Sigmoid colon (tissue), 7 donors: ENCODE results near the gene LTBP3. TPM values are rescaled to one million over a fixed set of nuclear protein-coding genes. Genes with fewer than 3 reads are reported as not detected.
A peak's percentile ranks its signal among the peaks of the same experiment; 100 is the strongest.

Experiments
- DNase-seq: peaks from one replicate; pipeline ENCODE4 v3.0.0-alpha.2; 2019
- H3K27ac ChIP-seq, 4 donors: fragments of 200-600 bp; sonication (generic); one replicate each; pipeline ENCODE4 v1.5.1; 2016 to 2019; ENCODE audit warnings: mild to moderate bottlenecking in 1 of 4
- H3K27me3 ChIP-seq, 3 donors: fragments of 200-600 bp; sonication (generic); one replicate each; pipeline ENCODE4 v1.5.1; 2019; ENCODE audit warnings: mild to moderate bottlenecking in 1 of 3
- H3K36me3 ChIP-seq, 4 donors: fragments of 200-600 bp; sonication (generic); one replicate each; pipeline ENCODE4 v1.5.1; 2016 to 2019
- H3K4me1 ChIP-seq, 4 donors: fragments of 200-600 bp; sonication (generic); one replicate each; pipeline ENCODE4 v1.5.1; 2017 to 2019
- H3K4me3 ChIP-seq, 4 donors: fragments of 200-600 bp; sonication (generic); one replicate each; pipeline ENCODE4 v1.5.1; 2017 to 2019; ENCODE audit warnings: mild to moderate bottlenecking in 2 of 4, moderate library complexity in 1 of 4
- H3K9me3 ChIP-seq, 4 donors: fragments of 200-600 bp in 3 of 4; sonication (generic) in 3 of 4; one replicate each; pipeline versions ENCODE4 v1.5.1 to v1.6.1; 2013 to 2019
- CTCF ChIP-seq, 4 experiments: fragments of 450-650 bp in 3 of 4; fragments of 200-600 bp in 1 of 4; IDR thresholded peaks; one replicate each; pipeline ENCODE4 v1.5.1; 2016 to 2019; ENCODE audit warnings: antibody characterized with exemption in 4 of 4, mild to moderate bottlenecking in 3 of 4, moderate library complexity in 2 of 4
- EP300 ChIP-seq, 4 donors: sonication (generic); formaldehyde crosslinking; IDR thresholded peaks; one replicate each; pipeline ENCODE4 v1.6.1; 2017; ENCODE audit warnings: antibody characterized with exemption in 4 of 4
- POLR2A ChIP-seq, 2 donors: fragments of 450-650 bp; IDR thresholded peaks; one replicate each; pipeline ENCODE4 v1.6.1; 2016; ENCODE audit warnings: antibody characterized with exemption in 2 of 2, mild to moderate bottlenecking in 2 of 2, moderate library complexity in 2 of 2
- POLR2AphosphoS5 ChIP-seq, 4 donors: sonication (generic); formaldehyde crosslinking; IDR thresholded peaks; one replicate each; pipeline ENCODE4 v1.6.1; 2017; ENCODE audit warnings: antibody characterized with exemption in 4 of 4
- WGBS, 2 donors: extraction: QIAGEN DNeasy Blood & Tissue Kit; methylation state at CpG; one replicate each; pipeline ENCODE4 v1.1.7; 2013; 5-methylcytosine and 5-hydroxymethylcytosine counted together
- intact Hi-C: fragments of 100-400 bp; cut with DNase I; formaldehyde crosslinking; loops from one replicate; pipeline ENCODE4 v1.15.1; 2023
- polyA plus RNA-seq, 3 donors: library from polyadenylated mRNA; stranded (reverse); fragments of 200-250 nt; gene quantifications; one replicate each; pipeline ENCODE4 v1.2.3, GENCODE V29; 2013
- total RNA-seq, 4 donors: library from RNA; depleted of rRNA; stranded (reverse); fragments of >200 nt; gene quantifications; one replicate each; pipeline ENCODE4 v1.1.0, GENCODE V29; 2016
- donor health status: healthy with polysubstance abuse.
- donor health status: Bipolar disorder and iron deficiency.
- donor health status: healthy.

Gene LTBP3
- total and polyA plus RNA-seq, 7 donors, result 3.9 to 268 (median 79.6) TPM

GRCh38 chr11:65542738-65543390 is 15.3 kb downstream of the LTBP3 start:
- Histone ChIP-seq H3K4me3 (no peak overlapping the region), H3K4me1 (peaks cover 0 to 44% (median 36%) of the 10 kb centered on the region in 4 donors), H3K27ac (no peak overlapping the region), H3K27me3 (no peaks in the 10 kb centered on the region), H3K36me3 (peaks cover 0 to 42% (median 17%) of the 10 kb centered on the region in 4 donors), H3K9me3 (no peaks in the 10 kb centered on the region)
- TF ChIP-seq CTCF (IDR thresholded peaks at IDR 0.05) (no peak), POLR2AphosphoS5 (IDR thresholded peaks at IDR 0.05) (no peak), EP300 (IDR thresholded peaks at IDR 0.05) (no peak), POLR2A (IDR thresholded peaks at IDR 0.05) (no peak)
- no peak for DNase-seq
- WGBS, 2 donors, result 94 to 96% methylated on average over 3 of the region's 3 CpGs
- intact Hi-C loops, result loop anchor here (5.0 kb wide), 1 partner anchor 64 kb away; no protein-coding TSS in a partner anchor

GRCh38 chr11:65541093-65541982 is 16.8 kb downstream of the LTBP3 start:
- H3K4me3 ChIP-seq, result peak overlapping the region; percentile 31 to 52 (median 50)
- TF ChIP-seq CTCF (IDR thresholded peaks at IDR 0.05) (peak in 1 of 4 experiments; percentile 20), POLR2A (IDR thresholded peaks at IDR 0.05) (no peak), EP300 (IDR thresholded peaks at IDR 0.05) (no peak)
- no peaks in the 10 kb centered on the region for H3K9me3 ChIP-seq
- DNase-seq, result peak; percentile 73
- intact Hi-C loops, result loop anchor here (1.0 to 5.0 kb wide), 3 partner anchors 15 to 66 kb away; partner anchors contain the start of gene FAM89B
- H3K36me3 ChIP-seq, result peaks cover 0 to 50% (median 18%) of the 10 kb centered on the region in 4 donors
- no peaks in the 10 kb centered on the region for H3K27me3 ChIP-seq
- peaks cover 0 to 32% (median 29%) of the 10 kb centered on the region in 4 donors for H3K4me1 ChIP-seq
- peak overlapping the region; percentile 90 to 94 (median 91) for H3K27ac ChIP-seq
- WGBS, 2 donors, result 39 to 43% methylated on average over 18 of the region's 18 CpGs

- intact Hi-C loops, result loop anchor here (1.0 to 5.0 kb wide), 4 partner anchors 16 to 67 kb away; partner anchors contain the start of gene FAM89B
- H3K27me3 ChIP-seq, result no peaks in the 10 kb centered on the region
- H3K4me3 ChIP-seq, result peak overlapping the region; percentile 31 to 52 (median 50)
- H3K27ac ChIP-seq, result peak overlapping the region; percentile 90 to 94 (median 91)
- DNase-seq, result peak; percentile 95
- WGBS, 2 donors, result 0% methylated on average over 78 of the region's 78 CpGs
- H3K36me3 ChIP-seq, result peaks cover 0 to 57% (median 23%) of the 10 kb centered on the region in 4 donors
- H3K9me3 ChIP-seq, result no peaks in the 10 kb centered on the region
- peaks cover 0 to 30% (median 26%) of the 10 kb centered on the region in 4 donors for H3K4me1 ChIP-seq
- TF ChIP-seq POLR2A (IDR thresholded peaks at IDR 0.05) (peak; percentile 8 to 29), CTCF (IDR thresholded peaks at IDR 0.05) (peak; percentile 90 to 99 (median 94)), POLR2AphosphoS5 (IDR thresholded peaks at IDR 0.05) (peak; percentile 66 to 82 (median 76)), EP300 (IDR thresholded peaks at IDR 0.05) (no peak)
Measured at GRCh38 chr11:65540290-65541092, 17.7 kb downstream of the LTBP3 start.

GRCh38 chr11:65539744-65540289 is 18.3 kb downstream of the LTBP3 start:
- peak overlapping the region; percentile 90 to 94 (median 91) for H3K27ac ChIP-seq
- TF ChIP-seq EP300 (IDR thresholded peaks at IDR 0.05), result no peak
- TF ChIP-seq CTCF (IDR thresholded peaks at IDR 0.05), result no peak
- TF ChIP-seq POLR2A (IDR thresholded peaks at IDR 0.05), result no peak
- no peak for TF ChIP-seq POLR2AphosphoS5 (IDR thresholded peaks at IDR 0.05)

More at GRCh38 chr11:65539744-65540289, 18.3 kb downstream of the LTBP3 start:
- no peak for DNase-seq
- Histone ChIP-seq H3K4me1 (peaks cover 0 to 30% (median 26%) of the 10 kb centered on the region in 4 donors), H3K36me3 (peaks cover 0 to 56% (median 28%) of the 10 kb centered on the region in 4 donors), H3K9me3 (no peaks in the 10 kb centered on the region), H3K27me3 (no peaks in the 10 kb centered on the region), H3K4me3 (peak overlapping the region; percentile 31 to 52 (median 50))
- intact Hi-C loops, result loop anchor here (1.0 to 5.0 kb wide), 3 partner anchors 17 to 67 kb away; no protein-coding TSS in a partner anchor
- 5 to 15% methylated on average over 60 of the region's 60 CpGs for WGBS, 2 donors
